ENCODE data around the gene ITGB6.
"Not testable (repeated sequence)": the region's sequence is repeated elsewhere in the genome, so short reads cannot be mapped to it uniquely, and the experiment has no call there.

The ITGB6 gene

DNA sequence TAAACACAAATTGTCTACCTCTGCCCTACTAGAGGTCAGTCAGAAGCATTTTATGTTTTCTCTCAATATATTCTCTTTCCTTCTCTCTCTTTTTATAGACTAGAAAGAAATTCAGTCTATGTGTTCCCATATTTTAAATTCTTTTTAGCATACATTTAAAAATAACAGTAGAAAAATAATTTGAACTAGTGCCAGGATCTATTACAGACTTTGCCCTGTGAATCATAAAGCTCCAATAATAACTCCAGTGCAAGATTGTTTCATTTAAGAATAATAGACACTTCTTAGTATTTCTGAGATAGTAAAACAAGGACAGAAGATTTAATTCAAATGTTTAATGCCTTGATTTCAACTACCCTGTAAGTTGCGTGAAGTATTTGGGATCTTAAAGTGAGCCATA lies 60.1 kb downstream of the ITGB6 start:
- DNase-seq (ENCODE audit: low spot score), result peak; percentile 12

DNA sequence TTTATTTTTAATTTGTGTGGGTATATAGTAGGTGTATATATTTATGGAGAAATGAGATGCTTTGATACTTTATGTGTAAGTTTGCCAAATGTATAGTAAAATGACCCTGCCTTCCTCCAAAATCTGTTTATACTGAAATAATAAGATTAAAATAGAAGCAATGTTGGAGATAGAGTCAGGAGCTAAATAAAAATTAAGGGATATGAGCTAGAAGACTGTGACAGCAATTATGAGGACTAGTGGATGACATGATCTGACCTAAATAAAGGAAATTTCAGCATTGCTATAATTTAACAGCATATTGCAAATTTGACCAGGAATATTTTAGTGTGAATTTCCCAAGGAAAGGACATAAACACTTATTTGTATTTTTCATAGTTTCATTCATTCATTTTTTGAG lies 60.7 kb downstream of the ITGB6 start:
- no peak for DNase-seq (ENCODE audit: low spot score)

DNA sequence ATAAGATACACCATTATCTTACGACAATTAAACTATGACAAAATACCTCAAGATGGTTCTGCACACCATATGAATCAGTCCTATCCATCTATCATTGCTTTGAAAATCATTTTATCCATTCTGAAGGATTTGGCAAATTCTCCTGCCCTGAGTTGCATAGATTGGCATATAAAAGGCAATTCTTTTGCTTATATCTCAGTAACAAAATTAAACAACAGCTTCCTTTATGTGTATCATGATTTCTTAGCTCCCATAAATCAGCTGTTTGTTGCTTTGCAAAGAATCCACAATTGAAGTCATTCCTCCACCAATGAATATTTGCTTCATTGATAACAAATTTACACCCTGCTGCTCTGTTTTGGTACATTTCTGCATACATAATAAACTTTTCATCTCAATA lies 61.7 kb downstream of the ITGB6 start:
- no peak for DNase-seq (ENCODE audit: low spot score)

DNA sequence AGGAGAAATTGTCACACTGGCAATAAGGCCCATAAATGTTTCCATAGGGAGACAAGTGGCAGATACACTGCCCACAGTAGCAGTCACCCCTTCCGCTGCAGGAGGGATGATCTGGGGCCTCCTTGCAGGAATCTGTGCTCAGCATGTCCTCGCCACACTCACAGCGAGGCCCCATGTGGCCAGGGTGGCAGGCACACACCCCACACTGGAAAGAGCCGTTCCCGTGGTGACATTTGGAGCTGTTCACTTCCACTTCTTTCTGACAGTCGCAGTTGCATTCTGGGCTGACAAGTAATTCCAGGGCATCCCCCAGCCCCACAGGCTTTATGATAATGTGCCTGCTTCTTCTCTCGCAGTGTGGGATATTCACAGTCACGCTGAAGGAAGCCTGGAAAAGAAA lies 62.6 kb downstream of the ITGB6 start:
- DNase-seq (ENCODE audit: low spot score), result no peak

DNA sequence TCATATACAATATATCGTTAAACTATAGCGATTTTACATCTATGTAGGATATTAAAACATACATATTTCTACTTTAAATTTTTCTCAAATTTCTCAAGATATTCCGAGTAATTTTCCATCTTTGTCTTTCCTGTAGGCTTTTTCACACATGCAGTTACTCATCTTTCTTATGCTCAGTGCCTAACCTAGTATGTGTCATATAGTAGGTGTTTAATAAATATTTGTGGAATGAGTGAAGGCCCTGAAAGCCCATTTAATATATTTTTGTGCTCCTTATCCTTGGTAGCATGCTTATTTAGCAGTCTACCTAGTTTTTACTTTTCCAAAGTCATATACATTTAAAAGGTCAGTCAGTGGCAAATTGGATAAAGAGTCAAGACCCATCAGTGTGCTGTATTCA lies 67.3 kb downstream of the ITGB6 start:
- no peak for DNase-seq (ENCODE audit: low spot score)

DNA sequence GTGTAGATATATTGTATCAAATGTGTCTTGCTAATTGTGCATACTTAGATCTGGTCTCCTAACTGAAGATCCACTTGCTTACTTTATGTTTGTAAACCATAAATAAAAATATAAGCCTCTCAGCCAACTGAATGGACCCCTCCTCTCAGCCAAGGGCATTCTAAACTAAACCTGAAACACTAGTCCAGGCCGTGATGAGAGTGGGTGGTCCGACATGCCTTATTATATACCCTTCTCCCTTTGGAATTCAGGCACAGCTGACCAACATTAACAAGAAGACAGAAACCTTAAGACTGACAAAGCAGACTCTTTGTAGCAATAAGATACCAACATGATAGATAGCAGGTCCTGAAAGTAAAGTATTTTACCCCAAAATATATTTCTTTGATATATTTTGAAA lies 73.3 kb downstream of the ITGB6 start:
- no peak for DNase-seq (ENCODE audit: low spot score)

DNA sequence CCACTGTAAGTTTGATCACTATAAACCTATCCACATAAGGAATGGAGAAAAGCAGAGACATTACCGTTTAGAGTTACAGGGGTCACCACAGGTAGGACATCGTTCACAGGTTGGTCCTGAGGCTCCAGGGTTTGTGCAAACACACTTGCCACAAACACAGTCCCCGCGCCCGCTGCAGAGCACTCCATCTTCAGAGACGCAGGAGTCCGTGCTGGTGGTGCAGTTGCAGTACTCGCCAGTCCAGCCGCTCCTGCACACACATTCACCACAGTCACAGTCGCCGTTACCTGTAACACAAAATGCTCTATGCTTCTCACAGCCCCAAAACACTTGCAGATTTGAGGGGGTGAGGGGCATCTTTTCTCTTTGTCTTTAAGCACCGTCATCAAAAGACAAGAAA lies 73.8 kb downstream of the ITGB6 start:
- no peak for DNase-seq (ENCODE audit: low spot score)

DNA sequence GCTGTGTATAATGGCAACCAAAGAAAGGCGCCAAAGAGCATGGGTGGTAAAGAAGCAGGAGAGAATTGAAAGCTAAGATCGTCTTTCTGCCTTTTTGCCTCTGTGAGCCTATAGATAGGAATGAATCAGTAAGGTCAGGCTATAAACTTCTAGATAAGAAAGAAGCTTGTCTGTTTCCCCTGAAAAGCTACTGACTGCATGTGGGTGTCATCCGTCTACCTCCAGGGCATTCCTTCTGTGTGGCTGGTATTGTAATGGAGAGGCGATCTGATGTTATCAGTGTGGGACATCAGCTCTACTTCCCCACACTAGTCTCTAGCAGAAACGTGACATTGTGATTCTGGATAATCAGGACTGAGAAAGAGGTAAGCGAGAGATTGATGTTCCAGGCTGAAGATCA lies 74.2 kb downstream of the ITGB6 start:
- no peak for DNase-seq (ENCODE audit: low spot score)

DNA sequence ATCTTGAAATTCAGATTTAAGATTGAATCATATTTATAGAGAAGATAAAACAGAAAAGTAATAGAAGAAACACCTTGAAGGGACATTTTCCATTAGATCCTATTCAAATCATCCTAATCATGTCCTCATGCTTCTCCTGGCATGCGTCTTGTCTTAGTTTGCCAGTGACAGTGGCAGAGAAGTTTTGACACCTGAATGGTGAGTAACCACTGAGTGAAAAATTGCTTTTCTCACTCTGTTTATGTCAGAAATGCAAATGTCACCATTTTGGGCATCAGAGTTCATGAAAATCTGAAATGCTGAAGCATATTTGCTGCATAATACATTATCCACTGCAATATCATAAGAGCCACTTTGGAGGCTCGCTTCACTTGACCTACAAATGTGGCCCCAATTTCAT lies 74.7 kb downstream of the ITGB6 start:
- DNase-seq (ENCODE audit: low spot score), result no peak

DNA sequence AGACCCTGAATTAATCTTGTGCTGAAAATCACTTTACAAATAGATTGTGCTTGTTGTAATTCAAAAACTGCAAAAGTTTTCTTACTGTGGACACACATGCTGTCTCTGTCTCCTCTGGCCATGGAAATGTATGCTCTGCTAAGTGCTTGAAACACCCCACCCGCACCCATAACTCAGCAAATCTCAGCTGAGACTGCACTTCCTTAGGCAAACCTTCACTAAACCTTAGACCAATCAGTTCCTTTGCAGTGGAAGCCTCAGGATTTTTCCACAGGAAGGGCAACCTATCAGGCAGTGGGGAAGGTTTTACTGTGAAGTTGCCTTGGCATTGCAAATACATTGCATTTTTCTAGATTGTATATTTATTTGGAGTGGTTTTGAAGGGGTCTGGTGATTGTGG lies 75.5 kb downstream of the ITGB6 start:
- DNase-seq (ENCODE audit: low spot score), result no peak

DNA sequence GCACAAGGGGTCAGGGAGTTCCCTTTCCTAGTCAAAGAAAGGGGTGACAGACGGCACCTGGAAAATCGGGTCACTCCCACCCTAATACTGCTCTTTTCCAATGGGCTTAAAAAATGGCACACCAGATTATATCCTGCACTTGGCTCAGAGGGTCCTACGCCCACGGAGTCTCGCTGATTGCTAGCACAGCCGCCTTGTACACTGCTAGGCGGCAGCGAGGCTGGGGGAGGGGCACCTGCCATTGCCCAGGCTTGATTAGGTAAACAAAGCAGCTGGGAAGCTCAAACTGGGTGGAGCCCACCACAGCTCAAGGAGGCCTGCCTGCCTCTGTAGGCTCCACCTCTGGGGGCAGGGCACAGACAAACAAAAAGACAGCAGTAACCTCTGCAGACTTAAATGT lies 85.4 kb downstream of the ITGB6 start:
- not testable (repeated sequence) for DNase-seq (ENCODE audit: low spot score)

DNA sequence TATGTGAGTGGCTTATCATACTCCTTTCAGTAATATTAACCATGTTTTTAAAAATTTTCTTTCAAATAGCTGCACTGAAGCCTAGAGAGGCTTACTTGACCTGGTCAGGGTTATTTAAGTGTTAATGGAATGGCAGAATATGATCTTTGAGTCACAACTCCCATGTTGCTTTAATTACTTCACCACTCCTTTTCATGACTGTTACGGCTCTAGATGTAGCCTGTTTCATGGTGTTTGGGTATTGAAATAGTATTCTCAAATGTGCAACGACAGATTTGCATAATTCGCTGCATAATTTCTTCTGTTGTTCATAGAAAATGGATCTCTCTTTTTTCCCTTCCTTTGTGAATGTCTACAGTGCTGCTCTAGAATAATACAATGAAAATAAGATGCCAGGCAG lies 86.1 kb downstream of the ITGB6 start:
- no peak for DNase-seq (ENCODE audit: low spot score)

DNA sequence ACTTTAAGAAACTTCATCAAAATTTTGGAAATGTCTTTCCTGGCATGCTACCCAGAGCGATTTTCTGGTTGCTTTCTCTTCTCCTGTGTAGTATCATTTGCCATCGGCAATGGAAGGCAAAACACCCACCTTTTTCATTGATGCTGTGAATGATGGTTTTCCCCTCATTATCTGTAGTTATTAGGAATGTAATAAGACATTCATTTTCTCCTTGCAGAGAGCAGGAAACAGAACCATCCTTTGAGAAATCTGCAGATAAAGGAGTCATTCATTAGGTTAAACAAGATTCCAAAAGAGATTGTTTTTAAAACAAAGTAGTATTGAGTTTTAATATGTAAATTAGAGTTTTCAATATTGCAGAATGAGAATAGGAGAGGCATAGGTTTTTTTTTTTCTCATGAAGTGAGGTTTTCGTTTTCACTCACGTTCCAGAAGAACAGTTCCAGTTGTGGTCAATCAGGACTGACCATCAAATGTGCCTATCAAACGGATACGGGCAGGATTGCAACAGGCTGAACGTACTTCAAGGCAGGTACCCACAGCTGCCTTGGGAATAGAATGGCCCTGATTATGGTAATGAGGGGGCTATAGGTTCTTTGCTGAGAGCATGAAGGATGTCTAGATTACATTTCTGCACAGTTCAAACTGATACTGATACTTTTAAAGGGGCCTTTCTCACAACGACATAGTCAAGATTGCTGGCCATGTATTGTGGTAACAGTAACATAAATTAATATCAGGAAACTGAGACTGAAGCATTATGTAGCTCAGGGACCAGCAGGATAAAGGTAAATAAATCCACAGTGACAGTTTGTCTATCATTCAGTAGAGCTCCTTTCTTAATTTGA lies 87.9 kb downstream of the ITGB6 start:
- DNase-seq (ENCODE audit: low spot score), result no peak

DNA sequence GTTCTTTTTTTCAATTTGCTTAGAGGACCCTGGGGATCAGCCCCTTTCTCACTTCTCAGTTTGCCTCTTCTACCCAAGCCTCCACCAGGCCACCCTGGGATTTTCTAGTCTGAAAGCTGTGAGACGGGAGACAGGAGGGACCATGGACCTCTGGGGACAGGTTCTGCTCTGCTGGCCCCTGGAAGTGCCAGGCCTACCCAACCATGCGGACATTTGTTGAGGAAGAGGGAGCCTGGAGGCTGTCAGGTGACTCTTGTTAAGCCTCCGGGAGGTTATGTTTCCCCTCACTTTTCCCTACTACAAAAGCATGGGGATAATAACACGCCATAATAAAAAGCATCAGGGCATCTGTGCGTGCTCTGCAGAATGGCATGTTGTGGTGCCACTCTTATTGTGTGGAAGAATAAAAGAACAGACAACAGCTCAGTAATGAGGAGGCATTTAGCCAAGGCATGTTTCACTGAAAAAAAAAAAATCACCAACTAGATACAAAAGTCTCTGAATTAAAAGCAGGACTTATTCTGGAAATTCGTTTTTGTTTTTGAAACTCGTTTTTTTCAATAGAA lies 89.3 kb downstream of the ITGB6 start:
- no peak for DNase-seq (ENCODE audit: low spot score)

DNA sequence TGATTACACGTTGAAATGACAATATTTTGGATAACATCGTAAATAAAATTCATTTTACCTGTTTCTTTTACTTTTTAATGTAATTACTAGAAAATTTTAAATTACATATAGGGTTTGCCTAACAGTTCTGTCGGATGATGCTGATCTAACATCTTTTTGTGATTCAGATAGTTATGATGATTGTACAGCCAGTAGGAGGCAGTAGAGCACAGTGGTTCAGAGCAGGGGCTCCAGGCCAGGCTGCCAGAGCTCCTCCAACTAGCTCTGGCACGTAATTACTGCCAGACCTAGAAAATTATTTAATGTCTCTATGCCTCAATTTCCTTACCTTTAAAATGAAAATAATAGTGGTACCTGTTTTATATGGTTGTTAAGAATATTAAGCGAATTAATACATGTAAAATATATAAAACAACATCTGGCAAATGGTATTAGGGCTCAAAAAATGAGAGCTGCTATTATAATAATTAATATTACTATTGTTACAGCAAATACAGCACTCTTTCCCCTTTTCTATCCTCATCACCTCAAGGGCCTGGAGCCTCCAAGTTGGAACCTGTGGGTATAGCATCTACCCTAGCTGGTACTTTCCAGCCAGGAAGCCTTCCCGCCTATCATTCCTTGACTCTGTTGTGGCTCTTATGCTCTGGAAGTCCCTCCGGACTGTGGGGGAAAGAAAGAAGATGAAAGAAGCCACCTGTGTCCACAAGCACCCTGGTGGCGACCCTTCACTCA lies 90.0 kb downstream of the ITGB6 start:
- DNase-seq (ENCODE audit: low spot score), result peak; percentile 42

DNA sequence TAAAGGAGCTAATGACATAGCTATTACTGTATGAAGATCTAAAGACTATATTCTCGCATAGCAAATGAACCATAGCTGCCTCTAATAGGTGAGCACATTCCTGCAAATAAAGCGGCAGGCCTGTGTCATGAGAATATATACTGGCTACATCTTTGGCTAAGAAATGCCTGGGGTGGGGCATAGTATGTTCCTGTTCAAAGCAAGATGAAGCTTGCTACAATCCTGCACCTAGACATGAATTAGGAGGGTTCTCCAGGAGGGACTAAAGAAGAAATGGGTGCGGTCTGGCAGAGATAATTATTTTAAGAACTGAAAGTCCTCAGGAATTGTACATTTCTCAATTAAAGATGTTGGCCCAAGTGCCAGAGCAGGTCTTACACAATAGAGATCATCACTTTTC lies 90.8 kb downstream of the ITGB6 start:
- DNase-seq (ENCODE audit: low spot score), result no peak

DNA sequence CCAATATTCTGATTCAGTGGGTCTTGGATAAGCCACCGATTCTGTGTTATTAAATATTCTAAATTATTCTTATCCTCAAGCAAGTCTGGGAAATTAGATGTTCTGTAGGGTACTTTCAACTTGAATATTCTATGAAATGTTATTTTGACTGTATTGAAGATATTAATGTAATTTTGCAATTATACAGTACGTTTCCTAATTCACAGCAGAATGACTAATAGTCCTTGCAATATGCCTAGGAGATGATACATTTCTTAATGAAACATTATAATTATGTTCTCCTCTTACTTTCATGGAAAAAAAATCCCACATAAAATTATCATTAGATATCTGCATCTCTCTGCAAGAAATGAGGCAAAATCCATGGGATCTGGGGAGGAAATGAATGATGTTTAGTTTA lies 91.4 kb downstream of the ITGB6 start:
- DNase-seq (ENCODE audit: low spot score), result no peak

DNA sequence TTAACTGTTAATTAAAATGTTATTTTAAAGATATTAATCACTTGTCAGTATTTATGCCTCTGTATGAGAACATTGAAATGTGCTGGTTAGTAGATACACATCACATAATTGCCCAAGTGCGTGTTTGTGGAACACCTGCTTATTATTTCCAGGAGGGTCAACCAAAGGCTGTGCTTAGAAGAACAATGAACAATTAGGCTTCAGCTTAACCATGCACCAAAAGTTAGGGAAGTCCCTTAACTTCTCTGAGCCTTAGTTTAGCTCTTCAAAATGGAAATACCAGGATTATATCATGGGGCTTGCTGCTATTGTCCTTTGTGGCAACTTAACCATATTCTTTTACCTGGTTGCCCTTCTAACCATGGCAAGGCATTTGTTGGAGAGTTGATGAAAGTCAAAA lies 94.7 kb downstream of the ITGB6 start:
- no peak for DNase-seq (ENCODE audit: low spot score)

DNA sequence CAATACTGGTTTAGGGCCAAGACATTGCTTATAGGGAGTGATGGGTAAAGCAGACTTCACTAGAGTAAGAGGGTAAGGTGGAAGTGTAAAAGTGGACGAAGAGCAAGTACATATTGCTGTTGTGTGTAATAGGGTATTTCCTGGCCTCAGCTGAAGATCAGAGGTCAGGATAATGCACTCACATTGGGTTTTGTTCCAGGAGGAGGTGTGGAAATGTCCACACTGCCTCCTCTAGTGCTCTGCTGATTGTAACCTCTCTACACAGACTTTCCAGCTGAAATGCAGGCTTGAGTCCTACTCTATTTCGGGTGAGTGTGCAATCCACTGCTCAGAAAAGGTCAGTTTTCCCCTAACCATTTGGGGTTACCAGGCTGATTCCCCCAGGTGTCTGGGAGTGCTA lies 96.0 kb downstream of the ITGB6 start:
- DNase-seq (ENCODE audit: low spot score), result no peak

DNA sequence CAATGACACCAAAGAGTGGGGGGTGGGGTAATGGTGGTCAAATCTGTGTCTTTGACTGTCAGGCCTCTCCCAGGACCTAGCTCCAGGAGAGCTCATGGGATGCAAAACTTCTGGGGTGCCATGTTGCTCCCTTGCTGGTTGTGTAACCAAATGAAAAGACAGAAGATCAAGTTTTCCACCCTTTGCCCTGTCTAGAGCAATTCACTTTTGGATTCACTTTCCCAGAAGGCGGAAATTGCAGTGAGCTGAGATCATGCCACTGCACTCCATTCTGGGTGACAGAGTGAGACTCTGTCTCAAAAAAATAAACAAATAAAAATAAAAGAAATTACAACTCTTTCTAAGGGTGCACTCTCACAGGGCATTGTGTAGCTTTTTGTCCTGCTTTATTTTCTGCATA lies 102.7 kb downstream of the ITGB6 start:
- DNase-seq (ENCODE audit: low spot score), result no peak

DNA sequence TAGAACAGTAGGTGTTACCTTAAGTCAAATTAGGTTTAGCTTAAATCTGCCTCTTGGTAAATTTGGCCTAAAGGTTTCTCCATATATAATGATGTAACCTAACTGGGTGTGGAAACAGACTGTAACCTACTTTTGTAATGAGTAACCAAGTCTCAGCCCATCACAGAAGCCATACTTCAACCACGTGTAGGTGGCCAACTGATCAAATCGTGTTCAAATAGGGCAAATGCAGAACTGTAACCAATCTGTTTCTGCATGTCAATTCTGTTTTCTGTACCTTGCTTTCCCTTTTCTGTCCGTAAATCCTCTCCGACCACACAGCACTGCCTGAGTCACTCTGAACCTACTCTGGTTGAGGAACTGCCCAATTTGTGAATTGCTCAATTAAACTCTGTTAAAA lies 103.7 kb downstream of the ITGB6 start:
- DNase-seq (ENCODE audit: low spot score), result no peak

DNA sequence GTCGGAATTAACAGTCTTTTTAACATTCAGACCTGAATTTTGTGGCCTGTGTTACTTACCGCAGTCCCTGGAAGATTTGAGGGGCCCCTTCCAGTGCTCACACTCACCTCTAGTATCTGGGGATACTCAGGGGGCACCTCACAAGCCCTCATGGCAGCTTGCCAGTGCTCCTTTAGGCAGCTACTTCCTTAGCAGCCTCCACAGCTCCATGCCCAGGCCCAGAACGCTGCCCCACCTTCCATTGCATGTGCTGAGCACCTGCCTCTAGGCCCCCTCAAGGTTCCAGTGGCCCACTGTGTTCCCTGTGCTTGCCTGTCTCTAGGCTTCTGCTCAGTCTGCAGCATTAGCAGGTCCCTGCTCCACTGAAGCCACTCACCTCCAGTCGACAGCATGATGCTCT lies 107.6 kb downstream of the ITGB6 start:
- DNase-seq (ENCODE audit: low spot score), result no peak

DNA sequence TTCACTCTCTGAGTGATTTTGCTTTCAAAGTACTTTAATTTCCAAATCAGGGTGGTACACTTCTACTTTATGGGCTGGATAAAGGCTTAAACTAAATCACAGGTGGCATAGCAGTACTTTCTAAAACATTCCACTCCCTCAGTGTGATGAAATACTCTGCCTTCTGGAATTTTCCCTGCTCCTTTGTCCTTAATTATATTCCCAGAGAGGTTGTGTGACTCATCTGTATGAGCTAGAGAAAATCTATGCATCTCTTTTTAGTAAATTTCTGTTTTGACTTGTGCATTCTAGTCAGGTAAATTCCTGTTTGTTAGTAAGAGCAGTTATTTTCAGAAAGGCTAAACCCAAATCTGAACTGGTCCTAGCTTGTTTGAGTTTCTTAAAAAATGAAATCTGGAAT lies 108.7 kb downstream of the ITGB6 start:
- DNase-seq (ENCODE audit: low spot score), result no peak

Data from hepatic stellate cell (primary cell).